ENCODE data around the gene GNA15. TPM values are rescaled to one million over a fixed set of nuclear protein-coding genes. Genes with fewer than 3 reads are reported as not detected.

GNA15 gene
- total RNA-seq, 1 donor = 0.36 TPM

- Histone ChIP-seq H3K4me3 (ENCODE audit: insufficient read depth, low read length) (no peak overlapping the region), H3K4me1 (ENCODE audit: insufficient read depth, low read length) (no peaks in the 10 kb centered on the region), H3K36me3 (ENCODE audit: insufficient read depth, low read length) (peaks cover 4% of the 10 kb centered on the region), H2AFZ (ENCODE audit: low read length) (no peak overlapping the region), H3K79me2 (ENCODE audit: insufficient read depth, low read length) (peaks cover 11% of the 10 kb centered on the region), H3K27ac (ENCODE audit: low read depth, low read length) (no peak overlapping the region), H3K27me3 (ENCODE audit: insufficient read depth, low read length) (no peaks in the 10 kb centered on the region), H3K4me2 (ENCODE audit: insufficient read depth, low read length) (no peak overlapping the region), H4K20me1 (ENCODE audit: insufficient read depth, low read length) (peaks cover 2% of the 10 kb centered on the region), H3K9me3 (ENCODE audit: low read depth, low read length) (no peaks in the 10 kb centered on the region)
- no peak for TF ChIP-seq CTCF (IDR thresholded peaks at IDR 0.05; ENCODE audit: extremely low read depth, low read depth, low read length)
- no peak for DNase-seq (ENCODE audit: insufficient read length, low spot score, missing footprints)
Observed at GRCh38 chr19:3120611-3121276, 15.1 kb upstream of the GNA15 start.

- Histone ChIP-seq H3K4me3 (ENCODE audit: insufficient read depth, low read length) (no peak overlapping the region), H4K20me1 (ENCODE audit: insufficient read depth, low read length) (peaks cover 2% of the 10 kb centered on the region), H3K9me3 (ENCODE audit: low read depth, low read length) (no peaks in the 10 kb centered on the region), H3K27me3 (ENCODE audit: insufficient read depth, low read length) (no peaks in the 10 kb centered on the region), H3K36me3 (ENCODE audit: insufficient read depth, low read length) (peaks cover 4% of the 10 kb centered on the region), H3K79me2 (ENCODE audit: insufficient read depth, low read length) (peaks cover 6% of the 10 kb centered on the region), H3K4me1 (ENCODE audit: insufficient read depth, low read length) (no peaks in the 10 kb centered on the region), H3K4me2 (ENCODE audit: insufficient read depth, low read length) (no peak overlapping the region), H3K27ac (ENCODE audit: low read depth, low read length) (no peak overlapping the region), H2AFZ (ENCODE audit: low read length) (no peak overlapping the region)
- DNase-seq (ENCODE audit: insufficient read length, low spot score, missing footprints) = no peak
- TF ChIP-seq CTCF (IDR thresholded peaks at IDR 0.05; ENCODE audit: extremely low read depth, low read depth, low read length) = no peak
Observed at GRCh38 chr19:3121396-3121795, 14.4 kb upstream of the GNA15 start.

GRCh38 chr19:3121821-3122511, 13.9 kb upstream of the GNA15 start:
- H3K27me3 ChIP-seq (ENCODE audit: insufficient read depth, low read length) = no peaks in the 10 kb centered on the region
- H3K9me3 ChIP-seq (ENCODE audit: low read depth, low read length) = no peaks in the 10 kb centered on the region
- no peaks in the 10 kb centered on the region for H3K4me1 ChIP-seq (ENCODE audit: insufficient read depth, low read length)
- no peak overlapping the region for H3K4me2 ChIP-seq (ENCODE audit: insufficient read depth, low read length)
- no peak overlapping the region for H3K27ac ChIP-seq (ENCODE audit: low read depth, low read length)
- peaks cover 2% of the 10 kb centered on the region for H4K20me1 ChIP-seq (ENCODE audit: insufficient read depth, low read length)
- peaks cover under 1% of the 10 kb centered on the region for H3K79me2 ChIP-seq (ENCODE audit: insufficient read depth, low read length)
- no peak overlapping the region for H2AFZ ChIP-seq (ENCODE audit: low read length)
- DNase-seq (ENCODE audit: insufficient read length, low spot score, missing footprints) = no peak
- no peak for TF ChIP-seq CTCF (IDR thresholded peaks at IDR 0.05; ENCODE audit: extremely low read depth, low read depth, low read length)
- H3K36me3 ChIP-seq (ENCODE audit: insufficient read depth, low read length) = peaks cover 4% of the 10 kb centered on the region
- no peak overlapping the region for H3K4me3 ChIP-seq (ENCODE audit: insufficient read depth, low read length)

GRCh38 chr19:3122512-3122870, 13.3 kb upstream of the GNA15 start:
- DNase-seq (ENCODE audit: insufficient read length, low spot score, missing footprints) = no peak
- H3K27me3 ChIP-seq (ENCODE audit: insufficient read depth, low read length) = no peaks in the 10 kb centered on the region

More at GRCh38 chr19:3122512-3122870, 13.3 kb upstream of the GNA15 start:
- no peaks in the 10 kb centered on the region for H4K20me1 ChIP-seq (ENCODE audit: insufficient read depth, low read length)
- TF ChIP-seq CTCF (IDR thresholded peaks at IDR 0.05; ENCODE audit: extremely low read depth, low read depth, low read length) = no peak
- no peak overlapping the region for H3K27ac ChIP-seq (ENCODE audit: low read depth, low read length)
- H3K4me3 ChIP-seq (ENCODE audit: insufficient read depth, low read length) = no peak overlapping the region
- no peak overlapping the region for H3K4me2 ChIP-seq (ENCODE audit: insufficient read depth, low read length)
- no peaks in the 10 kb centered on the region for H3K9me3 ChIP-seq (ENCODE audit: low read depth, low read length)
- H2AFZ ChIP-seq (ENCODE audit: low read length) = no peak overlapping the region
- no peaks in the 10 kb centered on the region for H3K79me2 ChIP-seq (ENCODE audit: insufficient read depth, low read length)
- peaks cover 4% of the 10 kb centered on the region for H3K36me3 ChIP-seq (ENCODE audit: insufficient read depth, low read length)
- no peaks in the 10 kb centered on the region for H3K4me1 ChIP-seq (ENCODE audit: insufficient read depth, low read length)
